GM12878 (cell line): ENCODE results near the gene ZKSCAN5. TPM values are rescaled to one million over a fixed set of nuclear protein-coding genes. Genes with fewer than 3 reads are reported as not detected.

Source experiments
- ATAC-seq: fragments of 200-7000 bp; cut with Tn5 transposase; 3 replicates; pipeline ENCODE4 v1.9.1; 2020; ENCODE audit warnings: mild to moderate bottlenecking, moderate library complexity
- BruUV-seq: library from RNA; stranded (reverse); fragments of 400-500 nt; replicated peaks from 2 replicates; lab custom pipeline; 2021; lab: Mats Ljungman, UMichigan
- CTCF ChIA-PET: fragments of 300-600 bp; sonication (Branson Sonifier 250); formaldehyde crosslinking; extraction: SDS; loops from one replicate; lab custom pipeline; 2021; ENCODE audit warnings: inconsistent platforms; lab: Yijun Ruan, JAX
- POLR2A ChIA-PET: fragments of 350-600 bp; formaldehyde crosslinking; extraction: SDS; loops from one replicate; lab custom pipeline; 2021; ENCODE audit warnings: inconsistent platforms; lab: Charles Lee
- RAD21 ChIA-PET: fragments of 300-600 bp; sonication (Branson Sonifier 250); formaldehyde crosslinking; loops from one replicate; lab custom pipeline; 2023; ENCODE audit warnings: antibody characterized with exemption; ENCODE audit not compliant: unreplicated experiment; lab: Charles Lee
- SMC1A ChIA-PET: fragments of 300-600 bp; sonication (Branson Sonifier 250); formaldehyde crosslinking; loops from one replicate; lab custom pipeline; 2023; ENCODE audit not compliant: unreplicated experiment, uncharacterized antibody; lab: Charles Lee
- DNase-seq: peaks from one replicate; pipeline ENCODE4 v3.0.0-alpha.2; 2011; ENCODE audit warnings: low read depth, low spot score
- FAIRE-seq: peaks from 3 replicates; lab custom pipeline; 2011; peaks lifted over from hg19 to GRCh38; lab: Jason Lieb, UNC
- H2AFZ ChIP-seq: 2 replicates; pipeline ENCODE4 v1.6.0; 2011; ENCODE audit warnings: low read depth, low read length, control low read depth; ENCODE audit not compliant: control insufficient read depth
- H3K27ac ChIP-seq: 2 replicates; pipeline ENCODE4 v1.5.1; 2011; ENCODE audit warnings: control low read depth; ENCODE audit not compliant: control insufficient read depth, insufficient read depth
- H3K27me3 ChIP-seq, 2 experiments: replicated peaks in 1 of 2; 2 replicates each; pipeline versions ENCODE4 v1.6.0 to v1.6.1; 2011; ENCODE audit warnings: low read length in 1 of 2; ENCODE audit not compliant: control insufficient read depth in 2 of 2, insufficient read depth in 2 of 2
- H3K36me3 ChIP-seq, 2 experiments: 2 replicates each; pipeline ENCODE4 v1.5.1; 2011; ENCODE audit warnings: low read length in 1 of 2; ENCODE audit not compliant: control insufficient read depth in 2 of 2, insufficient read depth in 2 of 2
- H3K4me1 ChIP-seq: 2 replicates; pipeline ENCODE4 v1.6.1; 2011; ENCODE audit warnings: mild to moderate bottlenecking, low read length, moderate library complexity, mixed read lengths; ENCODE audit not compliant: control insufficient read depth, insufficient read depth
- H3K4me2 ChIP-seq: 2 replicates; pipeline ENCODE4 v1.6.0; 2011; ENCODE audit warnings: control low read depth; ENCODE audit not compliant: control insufficient read depth, insufficient read depth
- H3K4me3 ChIP-seq: fragments of 200-600 bp; sonication (generic); 2 replicates; pipeline ENCODE4 v1.5.1; 2016
- H3K79me2 ChIP-seq: 2 replicates; pipeline ENCODE4 v1.6.0; 2011; ENCODE audit warnings: low read length; ENCODE audit not compliant: control insufficient read depth, insufficient read depth
- H3K9ac ChIP-seq: 2 replicates; pipeline ENCODE4 v1.8.0; 2011; ENCODE audit warnings: low read length, control low read depth, mixed read lengths; ENCODE audit not compliant: control insufficient read depth, insufficient read depth
- H3K9me3 ChIP-seq: replicated peaks from 3 replicates; pipeline ENCODE4 v1.5.1; 2011; ENCODE audit warnings: mild to moderate bottlenecking, low read length; ENCODE audit not compliant: control insufficient read depth, insufficient read depth
- H4K20me1 ChIP-seq: 2 replicates; pipeline ENCODE4 v1.6.0; 2011; ENCODE audit not compliant: control insufficient read depth, insufficient read depth
- CBFB ChIP-seq: IDR thresholded peaks from 2 replicates; pipeline ENCODE4 v1.6.1; 2016; ENCODE audit warnings: antibody characterized with exemption, low read depth
- POLR2AphosphoS2 ChIP-seq: IDR thresholded peaks from 2 replicates; pipeline ENCODE4 v1.6.1; 2011; ENCODE audit warnings: low read depth, mild to moderate bottlenecking, low read length, improper control_type of control experiment, moderate library complexity
- SPI1 ChIP-seq: IDR thresholded peaks from 2 replicates; pipeline ENCODE4 v1.6.1; 2011; ENCODE audit warnings: low read depth, mild to moderate bottlenecking, low read length, moderate library complexity, borderline replicate concordance; ENCODE audit not compliant: insufficient read depth
- TBL1XR1 ChIP-seq: IDR thresholded peaks from 2 replicates; pipeline ENCODE4 v1.6.1; 2012; ENCODE audit warnings: low read depth, low read length, improper control_type of control experiment
- WRNIP1 ChIP-seq: IDR thresholded peaks from 2 replicates; pipeline ENCODE4 v1.6.1; 2011; ENCODE audit warnings: low read depth, low read length, improper control_type of control experiment, borderline replicate concordance
- YBX1 ChIP-seq: fragments of 450-650 bp; IDR thresholded peaks from 2 replicates; pipeline ENCODE4 v1.6.1; 2016; ENCODE audit warnings: antibody characterized with exemption
- WGBS: methylation state at CpG from one replicate; pipeline ENCODE4 v1.1.6; 2016; ENCODE audit warnings: low lambda C conversion rate; ENCODE audit not compliant: insufficient replicate concordance, insufficient coverage; ENCODE audit errors: missing lambda C conversion rate; 5-methylcytosine and 5-hydroxymethylcytosine counted together
- in situ Hi-C: fragments of 300-500 bp; cut with MboI; formaldehyde crosslinking; loops from 9 replicates; pipeline ENCODE4 v1.14.3; 2018; ENCODE audit warnings: mixed read lengths
- intact Hi-C: fragments of 100-400 bp; cut with micrococcal nuclease; formaldehyde crosslinking; loops from one replicate; pipeline ENCODE4 v1.14.2; 2022; ENCODE audit not compliant: unreplicated experiment
- polyA plus RNA-seq, 11 experiments: library from polyadenylated mRNA; depleted of rRNA in 4 of 11; unstranded in 6 of 11; stranded (reverse) in 5 of 11; fragments of >200 nt; fragmentation: Nextera tagmentation in 4 of 11; fragmentation: Illumina TruSeq in 1 of 11; extraction: Ambion mirVana in 4 of 11; extraction: Trizol in 1 of 11; gene quantifications; 1 replicate in 1 of 11; 2 replicates in 10 of 11; pipeline versions ENCODE4 v1.2.1 to v1.2.3, GENCODE V29; 2011 to 2016; ENCODE audit warnings: inconsistent platforms in 2 of 11, missing spikeins in 2 of 11, low read depth in 1 of 11
- total RNA-seq, 4 experiments: library from RNA; depleted of rRNA in 3 of 4; stranded (reverse); fragments of >200 nt in 3 of 4; fragmentation: Illumina TruSeq in 1 of 4; extraction: Trizol in 1 of 4; gene quantifications; 2 replicates each; pipeline versions ENCODE4 v1.2.1 to v1.2.3, GENCODE V29; 2013 to 2021
- TF ChIP-seq, protein P1 (sequence below): IDR thresholded peaks from 2 replicates; pipeline ENCODE4 v1.6.1; 2011; ENCODE audit warnings: borderline replicate concordance, low read depth, mild to moderate bottlenecking, moderate library complexity, mixed read lengths, low read length; ENCODE audit not compliant: insufficient read depth; ENCODE audit errors: extremely low read length
- TF ChIP-seq, protein P2 (sequence below): fragments of 450-650 bp; IDR thresholded peaks from 2 replicates; pipeline ENCODE4 v1.6.1; 2017; ENCODE audit warnings: mild to moderate bottlenecking, low read depth, inconsistent platforms; ENCODE audit not compliant: poor library complexity, severe bottlenecking

Gene ZKSCAN5
- total and polyA plus RNA-seq, 10 of the 15 experiments (the other 5 are each of a cell fraction or from before 2014, with no cell fraction given) = 2.5 to 10.1 (median 7.7) TPM

DNA sequence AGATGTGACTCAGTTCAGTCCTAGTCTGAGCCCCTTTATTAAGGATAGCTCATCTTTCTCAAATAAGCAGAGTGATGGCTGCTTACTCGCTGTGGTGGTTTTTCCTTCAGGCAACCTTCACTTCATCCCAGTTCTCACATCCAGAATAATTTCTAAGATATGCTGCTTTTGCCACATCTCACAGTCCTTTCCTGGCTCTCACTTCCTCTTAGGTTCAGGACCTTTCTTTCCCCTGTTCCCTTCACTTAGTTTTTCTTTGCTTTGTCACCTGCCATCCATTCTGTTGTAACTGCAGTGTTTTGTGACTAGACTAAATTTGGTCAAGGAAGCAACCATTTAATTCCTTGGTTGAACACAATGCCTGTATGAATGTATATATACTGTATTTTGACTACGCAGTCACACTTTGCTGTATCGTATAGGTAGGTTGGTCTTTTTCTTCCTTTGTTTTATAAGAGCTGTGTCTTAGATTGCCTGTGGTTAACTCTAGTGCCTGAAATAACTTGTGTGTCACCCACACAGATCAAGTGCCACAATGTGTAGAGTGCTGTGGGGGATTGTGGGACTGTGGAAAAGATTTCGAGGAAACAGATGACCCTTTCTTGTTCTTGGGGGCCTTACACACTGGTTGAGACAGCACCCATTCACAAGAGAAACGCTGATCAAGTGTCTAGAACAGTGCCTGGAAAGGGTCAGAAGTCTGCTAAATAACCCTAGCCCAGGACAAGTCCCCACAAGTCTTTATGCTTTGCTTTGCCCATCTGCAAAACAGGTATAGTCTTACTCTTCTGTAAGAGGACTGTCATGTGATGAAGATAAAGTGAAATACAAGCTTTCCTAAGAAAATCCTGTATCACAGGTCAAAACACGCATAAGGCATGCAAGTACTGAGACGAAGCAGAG, 56.6 kb downstream of the ZKSCAN5 start:
- peaks cover 9 to 15% of the 10 kb centered on the region in 2 experiments for H3K36me3 ChIP-seq
- TSS peak; percentile 44 for BruUV-seq
- H3K27me3 ChIP-seq = no peaks in the 10 kb centered on the region
- RAD21 ChIA-PET = no interaction called here
- ATAC-seq (no peak), FAIRE-seq (no peak), DNase-seq (no peak)
- H2AFZ ChIP-seq = no peak overlapping the region
- SMC1A ChIA-PET = interaction anchor here (1.4 kb wide), 1 partner anchor 55 kb away, joined by 4 read pairs; the partner anchor contains the start of gene ZSCAN25
- H3K9ac ChIP-seq = peak overlapping the region; percentile 25; the same call in 1 of the 2 replicates
- WGBS = 95% methylated on average over 7 of the region's 7 CpGs
- POLR2A ChIA-PET = no interaction called here
- H4K20me1 ChIP-seq = 0 out of 2 replicates have a peak, but pooled peaks cover 2% of the 10 kb centered on the region
- in situ Hi-C loops = no loop called here
- peaks cover 44% of the 10 kb centered on the region for H3K79me2 ChIP-seq
- 0 out of 2 replicates have a peak overlapping the region, but pooled peaks have one; percentile 13 for H3K27ac ChIP-seq
- no peak for TF ChIP-seq TBL1XR1
- no peak for TF ChIP-seq YBX1
- TF ChIP-seq, protein P1, sequence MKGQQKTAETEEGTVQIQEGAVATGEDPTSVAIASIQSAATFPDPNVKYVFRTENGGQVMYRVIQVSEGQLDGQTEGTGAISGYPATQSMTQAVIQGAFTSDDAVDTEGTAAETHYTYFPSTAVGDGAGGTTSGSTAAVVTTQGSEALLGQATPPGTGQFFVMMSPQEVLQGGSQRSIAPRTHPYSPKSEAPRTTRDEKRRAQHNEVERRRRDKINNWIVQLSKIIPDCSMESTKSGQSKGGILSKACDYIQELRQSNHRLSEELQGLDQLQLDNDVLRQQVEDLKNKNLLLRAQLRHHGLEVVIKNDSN = no peak
- TF ChIP-seq SPI1 = peak; percentile 56; the same call in 1 of the 2 replicates
- no peak for TF ChIP-seq POLR2AphosphoS2
- no peak for TF ChIP-seq CBFB
- TF ChIP-seq WRNIP1 = no peak
- TF ChIP-seq, protein P2, sequence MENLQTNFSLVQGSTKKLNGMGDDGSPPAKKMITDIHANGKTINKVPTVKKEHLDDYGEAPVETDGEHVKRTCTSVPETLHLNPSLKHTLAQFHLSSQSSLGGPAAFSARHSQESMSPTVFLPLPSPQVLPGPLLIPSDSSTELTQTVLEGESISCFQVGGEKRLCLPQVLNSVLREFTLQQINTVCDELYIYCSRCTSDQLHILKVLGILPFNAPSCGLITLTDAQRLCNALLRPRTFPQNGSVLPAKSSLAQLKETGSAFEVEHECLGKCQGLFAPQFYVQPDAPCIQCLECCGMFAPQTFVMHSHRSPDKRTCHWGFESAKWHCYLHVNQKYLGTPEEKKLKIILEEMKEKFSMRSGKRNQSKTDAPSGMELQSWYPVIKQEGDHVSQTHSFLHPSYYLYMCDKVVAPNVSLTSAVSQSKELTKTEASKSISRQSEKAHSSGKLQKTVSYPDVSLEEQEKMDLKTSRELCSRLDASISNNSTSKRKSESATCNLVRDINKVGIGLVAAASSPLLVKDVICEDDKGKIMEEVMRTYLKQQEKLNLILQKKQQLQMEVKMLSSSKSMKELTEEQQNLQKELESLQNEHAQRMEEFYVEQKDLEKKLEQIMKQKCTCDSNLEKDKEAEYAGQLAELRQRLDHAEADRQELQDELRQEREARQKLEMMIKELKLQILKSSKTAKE = no peak
- H3K4me1 ChIP-seq = no peaks in the 10 kb centered on the region
- 0 out of 2 replicates have a peak overlapping the region, but pooled peaks have one; percentile 20 for H3K4me3 ChIP-seq
- H3K4me2 ChIP-seq = peak overlapping the region; percentile 14; the same call in 1 of the 2 replicates
- CTCF ChIA-PET = interaction anchor here (0.6 to 1.4 kb wide), 2 partner anchors 21 to 40 kb away, joined by 3 read pairs; no protein-coding TSS in a partner anchor
- intact Hi-C loops = no loop called here
- H3K9me3 ChIP-seq = no peaks in the 10 kb centered on the region
